HEK293 (cell line): ENCODE measurements around the gene HDC.

ENCODE experiments used
- CTCF ChIA-PET: fragments of 350-600 bp; formaldehyde crosslinking; extraction: SDS; loops from one replicate; lab custom pipeline; 2021; ENCODE audit warnings: antibody characterized with exemption; lab: Yijun Ruan, JAX
- POLR2A ChIA-PET: fragments of 300-600 bp; formaldehyde crosslinking; extraction: SDS; loops from one replicate; lab custom pipeline; 2020; ENCODE audit warnings: antibody characterized with exemption, inconsistent platforms; lab: Yijun Ruan, JAX
- H3K27ac ChIP-seq: fragments of 200-500 bp; sonication (Bioruptor generic); 2 replicates; pipeline ENCODE4 v1.5.1; 2014; ENCODE audit warnings: low read depth, low read length, control low read depth, inconsistent platforms; ENCODE audit errors: extremely low read depth
- H3K36me3 ChIP-seq, 2 experiments: fragments of 200-500 bp in 1 of 2; sonication (Bioruptor generic) in 1 of 2; 1 replicate in 1 of 2; 2 replicates in 1 of 2; pipeline ENCODE4 v1.5.1; 2014 to 2017; ENCODE audit warnings: inconsistent platforms in 2 of 2, low read length in 2 of 2; ENCODE audit not compliant: control insufficient read depth in 2 of 2, insufficient read depth in 1 of 2
- H3K4me1 ChIP-seq: fragments of 200-500 bp; sonication (Bioruptor generic); 2 replicates; pipeline ENCODE4 v1.5.1; 2014; ENCODE audit warnings: mild to moderate bottlenecking, low read length, inconsistent platforms; ENCODE audit not compliant: control insufficient read depth, insufficient read depth
- H3K4me3 ChIP-seq: 2 replicates; pipeline ENCODE4 v1.5.1; 2011; ENCODE audit warnings: low read depth, mild to moderate bottlenecking, control low read depth, low read length, moderate library complexity
- H3K9me3 ChIP-seq: fragments of 200-500 bp; sonication (Bioruptor generic); 2 replicates; pipeline ENCODE4 v1.5.1; 2014; ENCODE audit warnings: low read depth, low read length, inconsistent platforms; ENCODE audit not compliant: control insufficient read depth, insufficient read depth
- PRDM10 ChIP-seq: fragments of 450-650 bp; formaldehyde crosslinking; IDR thresholded peaks from 2 replicates; pipeline ENCODE4 v1.5.1; 2016; ENCODE audit warnings: missing biosample characterization, missing genetic modification characterization
- REPIN1 ChIP-seq: fragments of 450-650 bp; formaldehyde crosslinking; IDR thresholded peaks from 2 replicates; pipeline ENCODE4 v1.5.1; 2017; ENCODE audit warnings: missing biosample characterization, missing genetic modification characterization, low read depth
- REST ChIP-seq: fragments of 450-650 bp; formaldehyde crosslinking; IDR thresholded peaks from 2 replicates; pipeline ENCODE4 v1.5.1; 2016; ENCODE audit warnings: missing biosample characterization, missing genetic modification characterization
- ZBTB11 ChIP-seq: fragments of 450-650 bp; formaldehyde crosslinking; conservative IDR thresholded peaks from 2 replicates; pipeline ENCODE4 v1.5.1; 2016; ENCODE audit warnings: low read depth, missing biosample characterization, missing genetic modification characterization
- ZBTB20 ChIP-seq: fragments of 450-650 bp; formaldehyde crosslinking; IDR thresholded peaks from 2 replicates; pipeline ENCODE4 v1.5.1; 2016; ENCODE audit warnings: missing biosample characterization, missing genetic modification characterization
- ZFHX2 ChIP-seq: fragments of 450-650 bp; formaldehyde crosslinking; conservative IDR thresholded peaks from 2 replicates; pipeline ENCODE4 v1.5.1; 2016; ENCODE audit warnings: missing biosample characterization, missing genetic modification characterization
- ZFP3 ChIP-seq: fragments of 450-650 bp; formaldehyde crosslinking; IDR thresholded peaks from 2 replicates; pipeline ENCODE4 v1.5.1; 2016; ENCODE audit warnings: low read depth, missing biosample characterization, missing genetic modification characterization
- ZIC2 ChIP-seq: fragments of 450-650 bp; formaldehyde crosslinking; IDR thresholded peaks from 2 replicates; pipeline ENCODE4 v1.5.1; 2016; ENCODE audit warnings: missing biosample characterization, missing genetic modification characterization
- ZNF112 ChIP-seq: fragments of 450-650 bp; formaldehyde crosslinking; IDR thresholded peaks from 2 replicates; pipeline ENCODE4 v1.5.0; 2017; ENCODE audit warnings: missing biosample characterization, missing genetic modification characterization
- ZNF114 ChIP-seq: fragments of 450-650 bp; formaldehyde crosslinking; IDR thresholded peaks from 2 replicates; pipeline ENCODE4 v1.5.0; 2017; ENCODE audit warnings: missing biosample characterization, missing genetic modification characterization
- ZNF501 ChIP-seq: fragments of 450-650 bp; formaldehyde crosslinking; IDR thresholded peaks from 2 replicates; pipeline ENCODE4 v1.5.1; 2016; ENCODE audit warnings: missing biosample characterization, missing genetic modification characterization
- ZNF513 ChIP-seq: fragments of 450-650 bp; IDR thresholded peaks from 2 replicates; pipeline ENCODE4 v1.5.1; 2018; ENCODE audit warnings: missing biosample characterization, missing genetic modification characterization
- ZNF544 ChIP-seq: fragments of 450-650 bp; formaldehyde crosslinking; IDR thresholded peaks from 2 replicates; pipeline ENCODE4 v1.5.0; 2017; ENCODE audit warnings: missing biosample characterization, missing genetic modification characterization
- ZNF610 ChIP-seq: fragments of 450-650 bp; formaldehyde crosslinking; IDR thresholded peaks from 2 replicates; pipeline ENCODE4 v1.5.1; 2016; ENCODE audit warnings: missing biosample characterization, missing genetic modification characterization, borderline replicate concordance
- ZNF621 ChIP-seq: fragments of 450-650 bp; formaldehyde crosslinking; IDR thresholded peaks from 2 replicates; pipeline ENCODE4 v1.5.1; 2017; ENCODE audit warnings: missing biosample characterization, missing genetic modification characterization
- ZNF645 ChIP-seq: fragments of 450-650 bp; formaldehyde crosslinking; IDR thresholded peaks from 2 replicates; pipeline ENCODE4; 2016; ENCODE audit warnings: missing biosample characterization, missing genetic modification characterization
- ZXDB ChIP-seq: fragments of 450-650 bp; formaldehyde crosslinking; IDR thresholded peaks from 2 replicates; pipeline ENCODE4 v1.5.1; 2016; ENCODE audit warnings: missing biosample characterization, missing genetic modification characterization
- TF ChIP-seq, protein P1 (sequence below): fragments of 450-650 bp; formaldehyde crosslinking; IDR thresholded peaks from 2 replicates; pipeline ENCODE4 v1.5.1; 2016; ENCODE audit warnings: missing biosample characterization, missing genetic modification characterization, low read depth

Gene HDC

DNA sequence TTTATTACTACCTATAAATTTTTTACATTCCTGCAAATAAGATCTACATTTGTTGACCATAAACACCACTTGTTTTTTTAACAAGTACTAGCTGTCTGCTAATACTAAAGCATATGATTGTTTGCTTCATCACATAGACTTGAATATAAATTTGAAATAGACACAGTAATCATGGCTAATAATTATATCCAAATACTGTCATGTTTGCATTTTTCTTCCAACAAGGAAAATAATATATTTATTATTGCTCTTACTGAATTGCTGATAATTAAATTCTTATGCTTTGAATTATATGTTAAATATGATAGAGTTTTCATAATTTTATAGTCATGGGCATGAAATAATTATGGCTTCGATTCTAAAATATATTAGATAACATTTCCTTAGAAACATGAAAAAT, 40.5 kb downstream of the HDC start (continued):
- TF ChIP-seq, protein P1, sequence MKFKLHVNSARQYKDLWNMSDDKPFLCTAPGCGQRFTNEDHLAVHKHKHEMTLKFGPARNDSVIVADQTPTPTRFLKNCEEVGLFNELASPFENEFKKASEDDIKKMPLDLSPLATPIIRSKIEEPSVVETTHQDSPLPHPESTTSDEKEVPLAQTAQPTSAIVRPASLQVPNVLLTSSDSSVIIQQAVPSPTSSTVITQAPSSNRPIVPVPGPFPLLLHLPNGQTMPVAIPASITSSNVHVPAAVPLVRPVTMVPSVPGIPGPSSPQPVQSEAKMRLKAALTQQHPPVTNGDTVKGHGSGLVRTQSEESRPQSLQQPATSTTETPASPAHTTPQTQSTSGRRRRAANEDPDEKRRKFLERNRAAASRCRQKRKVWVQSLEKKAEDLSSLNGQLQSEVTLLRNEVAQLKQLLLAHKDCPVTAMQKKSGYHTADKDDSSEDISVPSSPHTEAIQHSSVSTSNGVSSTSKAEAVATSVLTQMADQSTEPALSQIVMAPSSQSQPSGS (tag by site-specific recombination): no peak
- TF ChIP-seq PRDM10 (tag by site-specific recombination) (no peak), REPIN1 (tag by site-specific recombination) (no peak), ZBTB11 (tag by site-specific recombination) (no peak), ZNF621 (no peak)
- TF ChIP-seq, all 188 proteins: peak for 0

GRCh38 chr15:50224606-50225005, 40.9 kb downstream of the HDC start:
- no peak overlapping the region for H3K4me3 ChIP-seq
- CTCF ChIA-PET: no interaction called here
- TF ChIP-seq ZXDB (tag by site-specific recombination): no peak
- no peak for TF ChIP-seq ZNF621
- TF ChIP-seq ZNF544: no peak
- no peak for TF ChIP-seq ZBTB20
- TF ChIP-seq ZNF610 (tag by site-specific recombination): no peak
- no peak for TF ChIP-seq REST
- no peak for TF ChIP-seq ZNF645
- TF ChIP-seq ZNF513 (tag by site-specific recombination): no peak
- TF ChIP-seq ZNF112: no peak
- no peak for TF ChIP-seq ZFP3 (tag by site-specific recombination)
- TF ChIP-seq ZIC2 (tag by site-specific recombination): no peak
- TF ChIP-seq ZNF501 (tag by site-specific recombination): no peak
- no peak for TF ChIP-seq ZNF114
- TF ChIP-seq ZFHX2 (tag by site-specific recombination): no peak
- TF ChIP-seq, all 188 proteins: peak for 0
- peaks cover 0 to 8% of the 10 kb centered on the region in 2 experiments; a peak in 1 of 3 replicates for H3K36me3 ChIP-seq
- H3K4me1 ChIP-seq: no peaks in the 10 kb centered on the region
- POLR2A ChIA-PET: no interaction called here
- no peak overlapping the region for H3K27ac ChIP-seq
- no peaks in the 10 kb centered on the region for H3K9me3 ChIP-seq
